ENCODE measurements around the gene RHOA.

RHOA gene

DNA sequence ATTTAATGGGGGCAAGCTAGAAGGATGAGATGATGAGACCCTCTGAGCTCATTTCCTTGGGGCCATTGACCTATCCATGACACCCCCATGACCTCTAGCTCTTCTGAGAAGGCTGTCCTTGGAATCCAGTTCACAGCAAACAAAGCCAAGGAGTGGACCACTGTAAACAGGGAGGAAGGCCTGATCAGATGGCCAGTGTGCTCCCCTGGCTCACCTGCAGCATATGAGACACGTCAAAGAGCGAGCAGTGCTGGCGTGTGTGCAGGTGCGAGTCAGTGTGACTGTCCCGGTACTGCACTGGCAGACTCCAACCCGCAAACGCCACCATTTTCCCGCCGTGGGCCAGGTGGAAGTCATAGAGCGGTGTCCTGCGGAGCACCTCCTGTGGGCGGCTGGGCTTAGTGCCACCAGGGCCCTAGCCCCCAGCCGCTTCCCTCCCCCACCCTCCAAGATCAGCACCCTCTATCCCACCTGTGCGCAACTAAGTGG is 10.2 kb upstream of the RHOA start:
- H3K27ac ChIP-seq (replicated peaks) = no peak overlapping the region
- no peak overlapping the region for H3K4me3 ChIP-seq (replicated peaks; ENCODE audit: insufficient read depth, low read length)

DNA sequence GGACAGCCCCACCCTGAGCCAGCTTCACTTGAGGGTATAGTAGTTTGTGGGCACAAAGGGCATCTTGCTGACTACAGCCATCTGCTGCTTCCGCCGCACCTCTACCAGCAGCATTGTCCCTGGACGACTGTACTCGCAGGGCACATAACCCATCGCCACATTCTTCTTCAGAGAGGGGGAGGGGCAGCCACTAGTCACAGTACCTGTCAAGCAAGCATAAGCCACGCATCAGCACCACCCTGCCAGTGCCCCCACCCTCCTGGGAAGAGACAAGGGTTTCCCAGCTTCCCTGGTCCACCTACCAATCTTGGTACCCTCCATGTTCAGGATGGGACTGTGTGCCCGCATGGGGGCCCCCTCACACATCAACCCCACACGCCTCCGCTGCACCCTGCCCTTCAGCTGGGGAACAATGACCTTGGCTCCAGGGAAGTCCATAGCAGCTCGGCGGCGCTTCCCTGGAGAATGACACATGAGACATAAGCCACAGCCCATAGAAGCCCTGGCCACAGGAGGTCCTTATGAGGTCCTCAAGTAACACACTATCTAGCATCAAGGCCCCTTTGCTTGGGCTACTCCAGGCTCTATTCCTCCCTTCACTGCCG is 5.8 kb upstream of the RHOA start:
- H3K27ac ChIP-seq (replicated peaks) = peak overlapping the region; percentile 61; the same call in 1 of the 2 replicates
- TF ChIP-seq, protein P1, sequence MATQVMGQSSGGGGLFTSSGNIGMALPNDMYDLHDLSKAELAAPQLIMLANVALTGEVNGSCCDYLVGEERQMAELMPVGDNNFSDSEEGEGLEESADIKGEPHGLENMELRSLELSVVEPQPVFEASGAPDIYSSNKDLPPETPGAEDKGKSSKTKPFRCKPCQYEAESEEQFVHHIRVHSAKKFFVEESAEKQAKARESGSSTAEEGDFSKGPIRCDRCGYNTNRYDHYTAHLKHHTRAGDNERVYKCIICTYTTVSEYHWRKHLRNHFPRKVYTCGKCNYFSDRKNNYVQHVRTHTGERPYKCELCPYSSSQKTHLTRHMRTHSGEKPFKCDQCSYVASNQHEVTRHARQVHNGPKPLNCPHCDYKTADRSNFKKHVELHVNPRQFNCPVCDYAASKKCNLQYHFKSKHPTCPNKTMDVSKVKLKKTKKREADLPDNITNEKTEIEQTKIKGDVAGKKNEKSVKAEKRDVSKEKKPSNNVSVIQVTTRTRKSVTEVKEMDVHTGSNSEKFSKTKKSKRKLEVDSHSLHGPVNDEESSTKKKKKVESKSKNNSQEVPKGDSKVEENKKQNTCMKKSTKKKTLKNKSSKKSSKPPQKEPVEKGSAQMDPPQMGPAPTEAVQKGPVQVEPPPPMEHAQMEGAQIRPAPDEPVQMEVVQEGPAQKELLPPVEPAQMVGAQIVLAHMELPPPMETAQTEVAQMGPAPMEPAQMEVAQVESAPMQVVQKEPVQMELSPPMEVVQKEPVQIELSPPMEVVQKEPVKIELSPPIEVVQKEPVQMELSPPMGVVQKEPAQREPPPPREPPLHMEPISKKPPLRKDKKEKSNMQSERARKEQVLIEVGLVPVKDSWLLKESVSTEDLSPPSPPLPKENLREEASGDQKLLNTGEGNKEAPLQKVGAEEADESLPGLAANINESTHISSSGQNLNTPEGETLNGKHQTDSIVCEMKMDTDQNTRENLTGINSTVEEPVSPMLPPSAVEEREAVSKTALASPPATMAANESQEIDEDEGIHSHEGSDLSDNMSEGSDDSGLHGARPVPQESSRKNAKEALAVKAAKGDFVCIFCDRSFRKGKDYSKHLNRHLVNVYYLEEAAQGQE (IDR thresholded peaks at IDR 0.05; ENCODE audit: insufficient replicate concordance, low read depth) = no peak
- TF ChIP-seq, protein P2, sequence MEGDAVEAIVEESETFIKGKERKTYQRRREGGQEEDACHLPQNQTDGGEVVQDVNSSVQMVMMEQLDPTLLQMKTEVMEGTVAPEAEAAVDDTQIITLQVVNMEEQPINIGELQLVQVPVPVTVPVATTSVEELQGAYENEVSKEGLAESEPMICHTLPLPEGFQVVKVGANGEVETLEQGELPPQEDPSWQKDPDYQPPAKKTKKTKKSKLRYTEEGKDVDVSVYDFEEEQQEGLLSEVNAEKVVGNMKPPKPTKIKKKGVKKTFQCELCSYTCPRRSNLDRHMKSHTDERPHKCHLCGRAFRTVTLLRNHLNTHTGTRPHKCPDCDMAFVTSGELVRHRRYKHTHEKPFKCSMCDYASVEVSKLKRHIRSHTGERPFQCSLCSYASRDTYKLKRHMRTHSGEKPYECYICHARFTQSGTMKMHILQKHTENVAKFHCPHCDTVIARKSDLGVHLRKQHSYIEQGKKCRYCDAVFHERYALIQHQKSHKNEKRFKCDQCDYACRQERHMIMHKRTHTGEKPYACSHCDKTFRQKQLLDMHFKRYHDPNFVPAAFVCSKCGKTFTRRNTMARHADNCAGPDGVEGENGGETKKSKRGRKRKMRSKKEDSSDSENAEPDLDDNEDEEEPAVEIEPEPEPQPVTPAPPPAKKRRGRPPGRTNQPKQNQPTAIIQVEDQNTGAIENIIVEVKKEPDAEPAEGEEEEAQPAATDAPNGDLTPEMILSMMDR (IDR thresholded peaks at IDR 0.05; ENCODE audit: insufficient read depth, low read length) = no peak
- TF ChIP-seq POLR2AphosphoS5 (IDR thresholded peaks at IDR 0.05; ENCODE audit: low read depth) (no peak), GABPA (IDR thresholded peaks at IDR 0.05; ENCODE audit: low read depth) (no peak), SPI1 (IDR thresholded peaks at IDR 0.05; ENCODE audit: borderline replicate concordance, low read depth) (no peak)
- no peaks in the 10 kb centered on the region for H3K27me3 ChIP-seq (ENCODE audit: insufficient read depth, poor library complexity, severe bottlenecking)
- no peak for DNase-seq (ENCODE audit: low read depth in 1 of 2, low spot score in 1 of 2)
- H3K4me3 ChIP-seq (replicated peaks; ENCODE audit: insufficient read depth, low read length) = no peak overlapping the region

More for the DNA sequence above, 10.2 kb upstream of the RHOA start:
- DNase-seq (ENCODE audit: low read depth in 1 of 2, low spot score in 1 of 2) = no peak
- no peaks in the 10 kb centered on the region for H3K27me3 ChIP-seq (ENCODE audit: insufficient read depth, poor library complexity, severe bottlenecking)
- no peak for TF ChIP-seq GABPA (IDR thresholded peaks at IDR 0.05; ENCODE audit: low read depth)
- TF ChIP-seq, protein P1 (IDR thresholded peaks at IDR 0.05; ENCODE audit: insufficient replicate concordance, low read depth) = no peak
- TF ChIP-seq, protein P2 (IDR thresholded peaks at IDR 0.05; ENCODE audit: insufficient read depth, low read length) = no peak
- no peak for TF ChIP-seq POLR2AphosphoS5 (IDR thresholded peaks at IDR 0.05; ENCODE audit: low read depth)
- TF ChIP-seq SPI1 (IDR thresholded peaks at IDR 0.05; ENCODE audit: borderline replicate concordance, low read depth) = no peak

DNA sequence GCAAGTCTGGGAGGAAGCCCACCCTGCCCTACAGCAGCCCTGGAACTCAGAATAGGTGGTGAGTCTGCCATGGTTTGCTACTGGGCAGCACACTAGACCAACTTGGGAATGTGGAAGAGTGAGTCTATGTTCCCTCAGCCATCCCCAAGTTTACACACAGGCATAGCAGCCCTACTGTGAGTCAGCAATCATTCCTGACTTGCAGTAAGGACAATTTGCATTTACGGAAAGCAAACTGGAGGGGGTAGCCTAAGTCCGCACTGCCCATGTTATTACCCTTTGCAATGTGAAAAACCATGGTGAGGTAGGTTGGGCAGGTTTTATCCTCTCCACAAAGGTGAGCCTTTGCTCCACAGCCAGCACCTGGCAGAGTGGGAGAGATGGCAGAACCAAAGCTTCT is 5.1 kb upstream of the RHOA start:
- no peak overlapping the region for H3K4me3 ChIP-seq (replicated peaks; ENCODE audit: insufficient read depth, low read length)
- TF ChIP-seq SPI1 (IDR thresholded peaks at IDR 0.05; ENCODE audit: borderline replicate concordance, low read depth) (no peak), GABPA (IDR thresholded peaks at IDR 0.05; ENCODE audit: low read depth) (no peak), POLR2AphosphoS5 (IDR thresholded peaks at IDR 0.05; ENCODE audit: low read depth) (no peak)
- TF ChIP-seq, protein P2 (IDR thresholded peaks at IDR 0.05; ENCODE audit: insufficient read depth, low read length) = no peak
- TF ChIP-seq, protein P1 (IDR thresholded peaks at IDR 0.05; ENCODE audit: insufficient replicate concordance, low read depth) = no peak
- no peak for DNase-seq (ENCODE audit: low read depth in 1 of 2, low spot score in 1 of 2)
- H3K27ac ChIP-seq (replicated peaks) = peak overlapping the region; percentile 61
- no peaks in the 10 kb centered on the region for H3K27me3 ChIP-seq (ENCODE audit: insufficient read depth, poor library complexity, severe bottlenecking)
